ENCODE results near the gene ST7.
"Not testable (repeated sequence)": the region's sequence is repeated elsewhere in the genome, so short reads cannot be mapped to it uniquely, and the experiment has no call there.

Gene ST7

DNA sequence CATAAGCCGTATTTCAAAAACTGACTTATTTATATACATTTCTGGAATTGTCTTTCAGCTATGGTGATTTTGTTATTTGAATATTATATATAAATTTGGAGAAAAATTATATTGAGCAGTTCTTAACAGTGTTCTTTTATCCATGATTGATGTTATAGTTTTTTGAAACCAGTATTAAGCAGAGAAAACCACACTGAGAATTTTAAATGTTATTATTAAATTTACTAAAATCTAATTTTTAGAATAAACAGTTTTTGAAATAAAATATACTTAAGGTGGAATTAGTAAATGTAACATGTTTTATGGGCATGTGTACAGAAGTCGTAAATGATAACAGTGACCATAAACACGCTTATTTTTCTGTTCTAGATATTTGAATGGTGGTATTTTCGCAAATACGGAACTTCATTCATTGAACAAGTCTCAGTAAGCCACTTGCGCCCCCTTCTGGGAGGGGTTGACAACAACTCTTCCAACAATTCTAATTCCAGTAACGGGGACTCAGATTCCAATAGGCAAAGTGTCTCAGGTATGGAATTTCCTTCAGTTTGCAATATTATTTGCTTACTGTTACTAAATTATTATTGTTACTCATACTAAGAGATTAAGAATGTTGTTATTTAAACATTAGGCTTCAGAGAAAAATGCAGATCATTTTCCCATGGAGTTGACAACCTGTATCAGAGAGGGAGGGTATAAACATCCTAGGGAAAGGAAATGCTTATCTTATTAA lies 166.1 kb downstream of the ST7 start:
- no peaks in the 10 kb centered on the region for H3K36me3 ChIP-seq (ENCODE audit: insufficient read depth, low read length)
- no peaks in the 10 kb centered on the region for H3K4me1 ChIP-seq (ENCODE audit: insufficient read depth, low read length, poor library complexity, severe bottlenecking)
- H3K4me3 ChIP-seq (ENCODE audit: low read length, poor library complexity, severe bottlenecking) = no peak overlapping the region
- H2AFZ ChIP-seq (ENCODE audit: low read length) = no peak overlapping the region
- no peaks in the 10 kb centered on the region for H4K20me1 ChIP-seq (ENCODE audit: insufficient read depth, low read length, poor library complexity, severe bottlenecking)
- H3K9me3 ChIP-seq (ENCODE audit: insufficient read depth, low read depth, low read length) = no peaks in the 10 kb centered on the region
- H3K79me2 ChIP-seq (ENCODE audit: insufficient read depth, low read length) = no peaks in the 10 kb centered on the region
- no peaks in the 10 kb centered on the region for H3K27me3 ChIP-seq (ENCODE audit: insufficient read depth, low read length, poor library complexity, severe bottlenecking)
- TF ChIP-seq EZH2phosphoT487 (IDR thresholded peaks at IDR 0.05; ENCODE audit: borderline replicate concordance) = no peak
- TF ChIP-seq, protein P1, sequence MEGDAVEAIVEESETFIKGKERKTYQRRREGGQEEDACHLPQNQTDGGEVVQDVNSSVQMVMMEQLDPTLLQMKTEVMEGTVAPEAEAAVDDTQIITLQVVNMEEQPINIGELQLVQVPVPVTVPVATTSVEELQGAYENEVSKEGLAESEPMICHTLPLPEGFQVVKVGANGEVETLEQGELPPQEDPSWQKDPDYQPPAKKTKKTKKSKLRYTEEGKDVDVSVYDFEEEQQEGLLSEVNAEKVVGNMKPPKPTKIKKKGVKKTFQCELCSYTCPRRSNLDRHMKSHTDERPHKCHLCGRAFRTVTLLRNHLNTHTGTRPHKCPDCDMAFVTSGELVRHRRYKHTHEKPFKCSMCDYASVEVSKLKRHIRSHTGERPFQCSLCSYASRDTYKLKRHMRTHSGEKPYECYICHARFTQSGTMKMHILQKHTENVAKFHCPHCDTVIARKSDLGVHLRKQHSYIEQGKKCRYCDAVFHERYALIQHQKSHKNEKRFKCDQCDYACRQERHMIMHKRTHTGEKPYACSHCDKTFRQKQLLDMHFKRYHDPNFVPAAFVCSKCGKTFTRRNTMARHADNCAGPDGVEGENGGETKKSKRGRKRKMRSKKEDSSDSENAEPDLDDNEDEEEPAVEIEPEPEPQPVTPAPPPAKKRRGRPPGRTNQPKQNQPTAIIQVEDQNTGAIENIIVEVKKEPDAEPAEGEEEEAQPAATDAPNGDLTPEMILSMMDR (conservative IDR thresholded peaks at IDR 0.05; ENCODE audit: low read length) = peak; percentile 97
- no peaks in the 10 kb centered on the region for H3F3A ChIP-seq (ENCODE audit: low read depth)
- no peak overlapping the region for H3K9ac ChIP-seq (ENCODE audit: low read depth, low read length, poor library complexity, severe bottlenecking)
- no peaks in the 10 kb centered on the region for H3K9me2 ChIP-seq (replicated peaks; ENCODE audit: low read depth, low read length)
- no peak overlapping the region for H3K4me2 ChIP-seq (ENCODE audit: low read depth, low read length, poor library complexity, severe bottlenecking)

DNA sequence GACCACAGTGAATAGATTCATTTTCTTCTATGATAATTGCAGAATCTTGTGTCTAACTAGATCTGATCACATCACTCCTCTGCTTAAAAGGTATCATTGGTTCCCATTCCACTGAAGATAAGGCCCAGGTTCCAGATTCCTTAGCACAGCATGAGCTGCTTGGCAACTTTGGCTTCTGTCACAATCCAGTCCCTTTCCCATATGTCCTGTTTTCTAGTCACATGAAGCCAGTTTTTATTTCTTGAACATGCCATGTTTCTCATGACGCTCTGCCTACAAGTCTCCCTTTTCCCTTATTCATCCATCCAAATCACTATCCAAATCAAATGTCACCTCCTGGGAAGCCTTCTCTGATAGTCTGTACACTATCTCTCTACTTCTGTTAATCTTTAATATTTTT lies 167.0 kb downstream of the ST7 start:
- H3K36me3 ChIP-seq (ENCODE audit: insufficient read depth, low read length); H2AFZ ChIP-seq (ENCODE audit: low read length); H3K9me3 ChIP-seq (ENCODE audit: insufficient read depth, low read depth, low read length); H3K27me3 ChIP-seq (ENCODE audit: insufficient read depth, low read length, poor library complexity, severe bottlenecking); H3K4me2 ChIP-seq (ENCODE audit: low read depth, low read length, poor library complexity, severe bottlenecking); H3K9ac ChIP-seq (ENCODE audit: low read depth, low read length, poor library complexity, severe bottlenecking); H3K4me1 ChIP-seq (ENCODE audit: insufficient read depth, low read length, poor library complexity, severe bottlenecking); H3F3A ChIP-seq (ENCODE audit: low read depth); H4K20me1 ChIP-seq (ENCODE audit: insufficient read depth, low read length, poor library complexity, severe bottlenecking); H3K4me3 ChIP-seq (ENCODE audit: low read length, poor library complexity, severe bottlenecking); H3K9me2 ChIP-seq (replicated peaks; ENCODE audit: low read depth, low read length); H3K79me2 ChIP-seq (ENCODE audit: insufficient read depth, low read length): not testable (repeated sequence)

DNA sequence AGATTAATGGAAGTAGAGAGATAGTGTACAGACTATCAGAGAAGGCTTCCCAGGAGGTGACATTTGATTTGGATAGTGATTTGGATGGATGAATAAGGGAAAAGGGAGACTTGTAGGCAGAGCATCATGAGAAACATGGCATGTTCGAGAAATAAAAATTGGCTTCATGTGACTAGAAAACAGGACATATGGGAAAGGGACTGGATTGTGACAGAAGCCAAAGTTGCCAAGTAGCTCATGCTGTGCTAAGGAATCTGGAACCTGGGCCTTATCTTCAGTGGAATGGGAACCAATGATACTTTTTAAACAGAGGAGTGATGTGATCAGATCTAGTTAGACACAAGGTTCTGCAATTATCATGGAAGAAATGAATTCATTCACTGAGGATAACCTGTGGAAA lies 168.7 kb downstream of the ST7 start:
- not testable (repeated sequence) for H3K4me1 ChIP-seq (ENCODE audit: insufficient read depth, low read length, poor library complexity, severe bottlenecking); H3K27me3 ChIP-seq (ENCODE audit: insufficient read depth, low read length, poor library complexity, severe bottlenecking); H3K9me3 ChIP-seq (ENCODE audit: insufficient read depth, low read depth, low read length); H3K79me2 ChIP-seq (ENCODE audit: insufficient read depth, low read length); H3K4me3 ChIP-seq (ENCODE audit: low read length, poor library complexity, severe bottlenecking); H3F3A ChIP-seq (ENCODE audit: low read depth); H3K4me2 ChIP-seq (ENCODE audit: low read depth, low read length, poor library complexity, severe bottlenecking); H3K9ac ChIP-seq (ENCODE audit: low read depth, low read length, poor library complexity, severe bottlenecking); H2AFZ ChIP-seq (ENCODE audit: low read length); H3K9me2 ChIP-seq (replicated peaks; ENCODE audit: low read depth, low read length); H3K36me3 ChIP-seq (ENCODE audit: insufficient read depth, low read length); H4K20me1 ChIP-seq (ENCODE audit: insufficient read depth, low read length, poor library complexity, severe bottlenecking)

DNA sequence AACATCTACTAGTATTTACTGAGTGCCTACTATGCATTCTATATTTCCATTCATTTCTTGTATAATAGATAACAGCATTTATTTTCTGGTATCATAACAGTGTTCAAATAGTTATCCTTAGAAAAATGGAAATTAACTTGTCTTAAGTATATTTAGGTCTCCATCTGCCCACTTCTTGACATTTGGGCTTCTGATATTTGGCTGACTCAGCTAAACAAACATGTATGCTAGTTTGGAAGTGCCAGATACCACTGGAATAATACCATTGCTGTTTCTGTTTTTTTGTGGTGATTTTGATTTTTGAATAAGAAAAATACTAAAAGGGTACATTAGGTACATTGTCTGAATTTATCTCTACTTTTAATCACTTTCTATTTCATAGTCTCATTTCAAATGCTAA lies 169.2 kb downstream of the ST7 start:
- H3K9me2 ChIP-seq (replicated peaks; ENCODE audit: low read depth, low read length) = no peaks in the 10 kb centered on the region
- TF ChIP-seq, protein P1 (conservative IDR thresholded peaks at IDR 0.05; ENCODE audit: low read length) = no peak
- TF ChIP-seq EZH2phosphoT487 (IDR thresholded peaks at IDR 0.05; ENCODE audit: borderline replicate concordance) = no peak
- no peaks in the 10 kb centered on the region for H3K27me3 ChIP-seq (ENCODE audit: insufficient read depth, low read length, poor library complexity, severe bottlenecking)
- H3K4me2 ChIP-seq (ENCODE audit: low read depth, low read length, poor library complexity, severe bottlenecking) = no peak overlapping the region
- no peaks in the 10 kb centered on the region for H3F3A ChIP-seq (ENCODE audit: low read depth)
- H3K4me1 ChIP-seq (ENCODE audit: insufficient read depth, low read length, poor library complexity, severe bottlenecking) = peaks cover 5% of the 10 kb centered on the region
- no peak overlapping the region for H3K9ac ChIP-seq (ENCODE audit: low read depth, low read length, poor library complexity, severe bottlenecking)
- H3K9me3 ChIP-seq (ENCODE audit: insufficient read depth, low read depth, low read length) = no peaks in the 10 kb centered on the region
- H2AFZ ChIP-seq (ENCODE audit: low read length) = no peak overlapping the region
- no peaks in the 10 kb centered on the region for H3K79me2 ChIP-seq (ENCODE audit: insufficient read depth, low read length)
- no peaks in the 10 kb centered on the region for H4K20me1 ChIP-seq (ENCODE audit: insufficient read depth, low read length, poor library complexity, severe bottlenecking)
- H3K4me3 ChIP-seq (ENCODE audit: low read length, poor library complexity, severe bottlenecking) = no peak overlapping the region
- H3K36me3 ChIP-seq (ENCODE audit: insufficient read depth, low read length) = no peaks in the 10 kb centered on the region
